Vagina (tissue), 2 donors: ENCODE results near the gene CHST11. TPM values are rescaled to one million over a fixed set of nuclear protein-coding genes. Genes with fewer than 3 reads are reported as not detected.

ENCODE experiments used
- DNase-seq, 2 donors: peaks; one replicate each; pipeline ENCODE4 v3.0.0-alpha.2; 2017; ENCODE audit errors: extremely low spot score in 2 of 2
- H3K27ac ChIP-seq: fragments of 200-600 bp; sonication (generic); one replicate; pipeline ENCODE4 v1.5.1; 2019
- H3K27me3 ChIP-seq: fragments of 200-600 bp; sonication (generic); one replicate; pipeline ENCODE4 v1.5.1; 2019
- H3K36me3 ChIP-seq, 2 donors: fragments of 200-600 bp; sonication (generic); one replicate each; pipeline ENCODE4 v1.5.1; 2017 to 2019
- H3K4me1 ChIP-seq: fragments of 200-600 bp; sonication (generic); one replicate; pipeline ENCODE4 v1.5.1; 2019
- H3K4me3 ChIP-seq, 2 donors: fragments of 200-600 bp; sonication (generic); 1 replicate in 1 of 2; 2 replicates in 1 of 2; pipeline ENCODE4 v1.5.1; 2016 to 2019
- H3K9me3 ChIP-seq: fragments of 200-600 bp; sonication (generic); one replicate; pipeline ENCODE4 v1.5.1; 2019
- POLR2A ChIP-seq, 2 donors: fragments of 450-650 bp; IDR thresholded peaks; one replicate each; pipeline ENCODE4 v1.6.1; 2017; ENCODE audit warnings: antibody characterized with exemption in 2 of 2, mild to moderate bottlenecking in 2 of 2, moderate library complexity in 2 of 2
- POLR2AphosphoS5 ChIP-seq, 2 donors: sonication (generic); formaldehyde crosslinking; IDR thresholded peaks; one replicate each; pipeline ENCODE4 v1.9.0; 2017; ENCODE audit warnings: antibody characterized with exemption in 2 of 2, mild to moderate bottlenecking in 2 of 2, low read depth in 1 of 2; ENCODE audit not compliant: insufficient read depth in 1 of 2
- intact Hi-C: fragments of 100-400 bp; cut with DNase I; formaldehyde crosslinking; loops from one replicate; pipeline ENCODE4 v1.15.1; 2023
- total RNA-seq: library from RNA; depleted of rRNA; stranded (reverse); fragments of >200 nt; gene quantifications from one replicate; pipeline ENCODE4 v1.2.3, GENCODE V29; 2016
- TF ChIP-seq, protein P1 (sequence below), 3 experiments: fragments of 450-650 bp in 2 of 3; fragments of 200-600 bp in 1 of 3; sonication (generic) in 1 of 3; IDR thresholded peaks; one replicate each; pipeline ENCODE4 v1.5.1; 2017 to 2019; ENCODE audit warnings: antibody characterized with exemption in 3 of 3, mild to moderate bottlenecking in 2 of 3, moderate library complexity in 2 of 3

Gene CHST11
- total RNA-seq, 1 donor from 2014 or later, result 40.0 TPM

DNA sequence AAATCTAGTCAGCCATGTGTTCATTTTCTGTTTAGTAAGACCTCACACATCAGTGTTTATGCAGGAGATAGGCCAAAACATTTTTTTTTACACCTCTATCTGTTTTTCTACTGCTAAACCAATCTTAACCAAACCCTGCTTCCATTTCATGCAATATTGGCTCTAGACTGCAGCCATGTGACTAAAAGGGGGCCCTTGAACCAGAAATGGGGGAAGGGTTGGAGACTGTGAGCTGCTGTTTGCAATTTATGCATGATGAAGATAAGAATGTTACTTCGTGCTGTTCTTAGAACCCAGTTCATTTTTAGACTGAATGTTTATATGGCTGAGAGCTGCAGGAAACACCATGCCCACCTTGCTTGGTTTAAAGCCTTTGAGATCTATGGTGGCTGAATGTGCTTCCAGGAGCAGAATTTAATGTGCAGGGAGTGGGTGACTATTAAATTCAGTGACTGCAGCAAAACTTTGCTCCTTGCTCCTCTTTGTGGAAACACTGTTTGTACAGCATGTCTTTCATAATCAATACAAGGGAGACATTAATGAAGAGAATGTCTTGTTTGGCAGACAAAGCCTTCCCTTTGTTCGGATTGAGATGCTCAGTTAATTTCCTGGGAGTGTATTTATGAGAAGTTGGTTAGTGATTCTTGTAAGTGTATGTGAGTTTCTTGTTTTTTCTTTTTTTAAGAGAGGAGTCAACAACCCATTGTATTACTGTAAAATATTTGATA lies 53.6 kb downstream of the CHST11 start:
- TF ChIP-seq, protein P1, sequence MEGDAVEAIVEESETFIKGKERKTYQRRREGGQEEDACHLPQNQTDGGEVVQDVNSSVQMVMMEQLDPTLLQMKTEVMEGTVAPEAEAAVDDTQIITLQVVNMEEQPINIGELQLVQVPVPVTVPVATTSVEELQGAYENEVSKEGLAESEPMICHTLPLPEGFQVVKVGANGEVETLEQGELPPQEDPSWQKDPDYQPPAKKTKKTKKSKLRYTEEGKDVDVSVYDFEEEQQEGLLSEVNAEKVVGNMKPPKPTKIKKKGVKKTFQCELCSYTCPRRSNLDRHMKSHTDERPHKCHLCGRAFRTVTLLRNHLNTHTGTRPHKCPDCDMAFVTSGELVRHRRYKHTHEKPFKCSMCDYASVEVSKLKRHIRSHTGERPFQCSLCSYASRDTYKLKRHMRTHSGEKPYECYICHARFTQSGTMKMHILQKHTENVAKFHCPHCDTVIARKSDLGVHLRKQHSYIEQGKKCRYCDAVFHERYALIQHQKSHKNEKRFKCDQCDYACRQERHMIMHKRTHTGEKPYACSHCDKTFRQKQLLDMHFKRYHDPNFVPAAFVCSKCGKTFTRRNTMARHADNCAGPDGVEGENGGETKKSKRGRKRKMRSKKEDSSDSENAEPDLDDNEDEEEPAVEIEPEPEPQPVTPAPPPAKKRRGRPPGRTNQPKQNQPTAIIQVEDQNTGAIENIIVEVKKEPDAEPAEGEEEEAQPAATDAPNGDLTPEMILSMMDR (IDR thresholded peaks at IDR 0.05), result no peak
- TF ChIP-seq POLR2AphosphoS5 (IDR thresholded peaks at IDR 0.05; ENCODE audit: insufficient read depth in 1 of 2, low read depth in 1 of 2), result no peak
- TF ChIP-seq POLR2A (IDR thresholded peaks at IDR 0.05), result no peak
- no peak overlapping the region for H3K4me3 ChIP-seq
- H3K27ac ChIP-seq, result no peak overlapping the region
- intact Hi-C loops, result no loop called here
- H3K9me3 ChIP-seq, result no peaks in the 10 kb centered on the region
- no peaks in the 10 kb centered on the region for H3K36me3 ChIP-seq
- no peaks in the 10 kb centered on the region for H3K27me3 ChIP-seq
- DNase-seq, result no peak
- peaks cover 13% of the 10 kb centered on the region for H3K4me1 ChIP-seq

DNA sequence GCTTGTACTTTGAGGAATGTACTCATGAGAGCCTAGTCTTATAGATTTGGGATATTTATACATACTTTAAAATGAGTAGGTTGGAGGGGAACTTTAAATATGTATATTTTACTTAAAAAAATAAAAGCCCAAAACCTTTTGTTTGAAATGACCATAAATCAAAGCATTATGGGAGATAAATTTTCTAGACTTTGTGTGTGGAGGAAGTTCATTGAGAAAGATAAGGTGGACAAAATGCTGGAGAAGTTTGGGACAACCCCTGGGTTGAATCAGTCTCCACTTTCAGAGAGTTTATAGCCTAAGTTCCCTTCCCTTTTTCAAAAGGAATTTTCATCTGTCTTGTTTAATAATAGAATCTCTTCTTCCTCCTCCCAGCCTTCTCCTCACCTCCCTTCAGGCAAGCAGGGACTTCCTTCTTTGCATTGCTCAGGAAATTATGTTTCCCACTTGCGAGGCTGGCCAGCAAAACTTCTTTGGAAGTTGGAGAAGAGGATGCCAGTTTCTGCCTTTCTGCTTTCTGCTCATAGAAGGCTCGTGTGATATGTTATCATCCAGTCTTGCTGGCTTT lies 54.2 kb downstream of the CHST11 start:
- TF ChIP-seq POLR2A (IDR thresholded peaks at IDR 0.05), result no peak
- TF ChIP-seq, protein P1 (IDR thresholded peaks at IDR 0.05), result no peak
- no peak for TF ChIP-seq POLR2AphosphoS5 (IDR thresholded peaks at IDR 0.05; ENCODE audit: insufficient read depth in 1 of 2, low read depth in 1 of 2)
- no peaks in the 10 kb centered on the region for H3K27me3 ChIP-seq
- no peak overlapping the region for H3K4me3 ChIP-seq
- DNase-seq, result no peak
- no peaks in the 10 kb centered on the region for H3K36me3 ChIP-seq
- intact Hi-C loops, result no loop called here
- H3K9me3 ChIP-seq, result no peaks in the 10 kb centered on the region
- no peak overlapping the region for H3K27ac ChIP-seq
- H3K4me1 ChIP-seq, result peaks cover 13% of the 10 kb centered on the region

DNA sequence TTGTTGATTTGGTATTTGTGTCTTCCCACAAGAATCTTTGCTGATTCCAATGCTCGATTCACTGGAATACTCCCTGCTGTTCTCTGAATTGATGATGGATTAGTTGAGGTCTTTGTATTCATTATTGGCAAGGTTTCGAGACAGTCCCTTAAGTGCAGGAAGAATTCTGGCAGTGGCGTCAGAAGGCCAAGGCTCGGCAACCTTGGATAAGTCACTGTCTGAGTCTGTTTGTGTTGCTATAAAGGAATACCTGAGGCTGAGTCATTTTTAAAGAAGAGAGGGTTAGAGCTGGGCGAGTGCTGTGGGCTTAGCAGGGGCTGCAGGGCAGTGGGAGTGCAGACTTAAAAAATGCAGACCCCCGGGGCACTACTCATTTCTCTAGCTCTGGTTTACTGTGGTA lies 56.9 kb downstream of the CHST11 start:
- no peak overlapping the region for H3K4me3 ChIP-seq
- no peaks in the 10 kb centered on the region for H3K9me3 ChIP-seq
- TF ChIP-seq POLR2A (IDR thresholded peaks at IDR 0.05) (no peak), POLR2AphosphoS5 (IDR thresholded peaks at IDR 0.05; ENCODE audit: insufficient read depth in 1 of 2, low read depth in 1 of 2) (no peak)
- TF ChIP-seq, protein P1 (IDR thresholded peaks at IDR 0.05), result no peak
- DNase-seq, result no peak
- H3K36me3 ChIP-seq, result no peaks in the 10 kb centered on the region
- intact Hi-C loops, result no loop called here
- H3K27ac ChIP-seq, result no peak overlapping the region
- H3K4me1 ChIP-seq, result peaks cover 13% of the 10 kb centered on the region
- H3K27me3 ChIP-seq, result no peaks in the 10 kb centered on the region

DNA sequence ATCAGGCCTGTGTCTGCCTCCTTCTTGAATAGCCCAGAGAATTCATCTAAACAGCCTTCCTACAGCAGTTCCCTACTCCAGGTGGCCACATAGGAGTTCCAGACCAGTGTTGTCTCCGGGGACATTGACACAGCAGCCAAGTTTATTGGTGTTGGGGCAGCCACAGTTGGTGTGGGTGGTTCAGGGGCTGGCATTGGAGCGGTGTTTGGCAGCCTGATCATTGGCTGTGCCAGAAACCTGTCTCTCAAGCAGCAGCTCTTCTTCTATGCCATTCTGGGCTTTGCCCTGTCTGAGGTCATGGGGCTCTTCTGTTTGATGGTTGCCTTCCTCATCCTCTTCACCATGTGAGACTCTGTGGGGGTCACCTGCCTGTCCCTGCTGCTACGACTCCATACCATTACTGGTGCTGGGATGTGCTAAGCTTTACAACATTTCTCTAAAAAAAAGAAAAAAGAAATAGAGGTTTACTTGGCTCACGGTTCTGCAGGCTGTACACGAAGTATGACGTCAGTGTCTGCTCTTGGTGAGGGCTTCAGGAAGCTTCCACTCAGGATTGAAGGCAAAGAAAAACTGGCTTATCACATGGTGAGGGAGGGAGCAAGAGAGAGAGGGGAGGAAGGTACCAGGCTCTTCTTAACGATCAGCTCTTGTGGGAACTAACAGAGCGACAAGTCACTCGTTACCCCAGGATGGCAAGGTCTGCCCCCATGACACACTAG lies 57.5 kb downstream of the CHST11 start:
- no peaks in the 10 kb centered on the region for H3K9me3 ChIP-seq
- no peak for TF ChIP-seq POLR2A (IDR thresholded peaks at IDR 0.05)
- TF ChIP-seq POLR2AphosphoS5 (IDR thresholded peaks at IDR 0.05; ENCODE audit: insufficient read depth in 1 of 2, low read depth in 1 of 2), result no peak
- TF ChIP-seq, protein P1 (IDR thresholded peaks at IDR 0.05), result no peak
- intact Hi-C loops, result no loop called here
- no peaks in the 10 kb centered on the region for H3K36me3 ChIP-seq
- no peak for DNase-seq
- no peak overlapping the region for H3K27ac ChIP-seq
- H3K4me3 ChIP-seq, result no peak overlapping the region
- H3K27me3 ChIP-seq, result no peaks in the 10 kb centered on the region
- H3K4me1 ChIP-seq, result peaks cover 14% of the 10 kb centered on the region
